Heart left ventricle (tissue), 16 donors: ENCODE results near the gene GARIN5B. TPM values are rescaled to one million over a fixed set of nuclear protein-coding genes. Genes with fewer than 3 reads are reported as not detected.

ENCODE experiments used
- ATAC-seq, 4 donors: fragments of 200-7000 bp; cut with Tn5 transposase; one replicate each; pipeline ENCODE4 v1.9.1; 2020 to 2022; ENCODE audit warnings: moderate library complexity in 4 of 4, mild to moderate bottlenecking in 3 of 4, moderate number of reproducible peaks in 1 of 4
- DNase-seq, 5 donors: peaks; one replicate each; pipeline ENCODE4 v3.0.0-alpha.2; 2020
- H3K27ac ChIP-seq, 12 donors: fragments of 200-600 bp; sonication (generic) in 4 of 12; one replicate each; pipeline versions ENCODE4 v1.5.0 to v1.8.0; 2016 to 2022; ENCODE audit warnings: mild to moderate bottlenecking in 2 of 12
- H3K27me3 ChIP-seq, 9 donors: fragments of 200-600 bp; sonication (generic) in 2 of 9; one replicate each; pipeline versions ENCODE4 v1.5.1 to v1.8.0; 2016 to 2022; ENCODE audit warnings: mild to moderate bottlenecking in 3 of 9
- H3K36me3 ChIP-seq, 9 donors: fragments of 200-600 bp; sonication (generic) in 2 of 9; one replicate each; pipeline versions ENCODE4 v1.5.0 to v1.8.0; 2018 to 2022; ENCODE audit warnings: mild to moderate bottlenecking in 2 of 9
- H3K4me1 ChIP-seq, 12 donors: fragments of 200-600 bp; sonication (generic) in 4 of 12; one replicate each; pipeline versions ENCODE4 v1.5.0 to v1.8.0; 2016 to 2022; ENCODE audit warnings: mild to moderate bottlenecking in 3 of 12
- H3K4me3 ChIP-seq, 12 donors: fragments of 200-600 bp; sonication (generic) in 4 of 12; one replicate each; pipeline versions ENCODE4 v1.5.0 to v1.8.0; 2017 to 2022; ENCODE audit warnings: mild to moderate bottlenecking in 9 of 12, moderate library complexity in 4 of 12
- H3K9me3 ChIP-seq, 12 donors: fragments of 200-600 bp; sonication (generic) in 4 of 12; one replicate each; pipeline versions ENCODE4 v1.5.0 to v1.8.0; 2016 to 2022; ENCODE audit warnings: mild to moderate bottlenecking in 1 of 12
- CTCF ChIP-seq, 12 donors: fragments of 200-600 bp; sonication (generic) in 4 of 12; IDR thresholded peaks; one replicate each; pipeline versions ENCODE4 v1.5.0 to v1.8.0; 2018 to 2022; ENCODE audit warnings: antibody characterized with exemption in 12 of 12, mild to moderate bottlenecking in 5 of 12
- POLR2A ChIP-seq, 2 donors: fragments of 450-650 bp; IDR thresholded peaks; one replicate each; pipeline ENCODE4 v1.6.1; 2017; ENCODE audit warnings: antibody characterized with exemption in 2 of 2, mild to moderate bottlenecking in 2 of 2, moderate library complexity in 2 of 2
- WGBS, 4 donors: extraction: QIAGEN DNeasy Blood & Tissue Kit in 2 of 4; methylation state at CpG; one replicate each; pipeline versions ENCODE4 v1.1.5 to v1.1.7; 2013 to 2018; 5-methylcytosine and 5-hydroxymethylcytosine counted together
- intact Hi-C, 10 donors: fragments of 100-400 bp; cut with DNase I; formaldehyde crosslinking; loops; one replicate each; pipeline versions ENCODE4 v1.11.1 to v1.14.2; 2022
- polyA plus RNA-seq, 2 donors: library from polyadenylated mRNA; stranded (reverse); fragments of 200-250 nt; gene quantifications; one replicate each; pipeline ENCODE4 v1.2.3, GENCODE V29; 2013
- total RNA-seq, 9 donors: library from RNA; depleted of rRNA in 2 of 9; stranded (reverse); fragments of >200 nt in 2 of 9; fragmentation: NEBNext Ultra II Directional in 3 of 9; extraction: Animal tissue kit (Norgen Biotek cat#: 25700) in 3 of 9; gene quantifications; one replicate each; pipeline versions ENCODE4 v1.1.0 to v1.2.4, GENCODE V29; 2016 to 2023
- donor health status: ischemic (EF 13 %, LVEDD 7.1; RV severe dilation, severe dysfunction).
- donor health status: healthy with polysubstance abuse.
- donor health status: DM: no; HTN: yes; CAD: no.
- donor health status: DM: no; HTN: no; CAD: no.
- donor health status: ischemic (EF 25% LVEDD 6.9; RV normal size, moderate dysfunction).
- donor health status: ischemic (EF 25% LVEDD 5.7; RV mildly dilated, moderate dysfunction).
- donor health status: healthy.
- donor health status: DM: yes; HTN: yes; CAD: no.
- donor health status: ischemic (EF 35%, LVEDD 5.7; RV mildly dilated, moderate dysfunction).
- donor health status: nonischemic (EF 11% LVEDD 7.7; RV severe dilation, severe dysfunction).
- donor health status: DM: yes; HTN: yes; CAD: no.
- donor health status: PGD.
- donor health status: ischemic (EF 29% LVEDD 5.4; RV normal size, mild dysfunction).
- donor health status: nonischemic (EF 23%, LVEDD 6.1; RV moderate dilation, normal function).

GARIN5B gene
- total and polyA plus RNA-seq, 11 donors = not detected

- TF ChIP-seq POLR2A (IDR thresholded peaks at IDR 0.05) (no peak), CTCF (IDR thresholded peaks at IDR 0.05) (no peak)
- Histone ChIP-seq H3K4me1 (peaks cover 14 to 39% (median 26%) of the 10 kb centered on the region in 12 donors), H3K27ac (no peak overlapping the region), H3K4me3 (no peak overlapping the region), H3K9me3 (no peaks in the 10 kb centered on the region), H3K36me3 (peaks cover 0 to 10% (median 7%) of the 10 kb centered on the region in 9 donors), H3K27me3 (peaks cover 0 to 8% (median 4%) of the 10 kb centered on the region in 9 donors)
- 96 to 99% (median 98%) methylated on average over 3 of the region's 3 CpGs for WGBS, 4 donors
- ATAC-seq (no peak), DNase-seq (no peak)
- intact Hi-C loops = loop anchor here in 7 of 10 donors (2.0 to 10.0 kb wide), 6 partner anchors 78 to 252 kb away; partner anchors contain the start of genes BRSK1 (in 1 of the 7) and HSPBP1 (in 1 of the 7)
These were observed 19.5 kb upstream of the GARIN5B start for GRCh38 chr19:55382522-55383054.

GRCh38 chr19:55382013-55382412 lies 19.0 kb upstream of the GARIN5B start:
- intact Hi-C loops = loop anchor here in 7 of 10 donors (2.0 to 10.0 kb wide), 6 partner anchors 77 to 253 kb away; partner anchors contain the start of genes BRSK1 (in 1 of the 7) and HSPBP1 (in 1 of the 7)

DNA sequence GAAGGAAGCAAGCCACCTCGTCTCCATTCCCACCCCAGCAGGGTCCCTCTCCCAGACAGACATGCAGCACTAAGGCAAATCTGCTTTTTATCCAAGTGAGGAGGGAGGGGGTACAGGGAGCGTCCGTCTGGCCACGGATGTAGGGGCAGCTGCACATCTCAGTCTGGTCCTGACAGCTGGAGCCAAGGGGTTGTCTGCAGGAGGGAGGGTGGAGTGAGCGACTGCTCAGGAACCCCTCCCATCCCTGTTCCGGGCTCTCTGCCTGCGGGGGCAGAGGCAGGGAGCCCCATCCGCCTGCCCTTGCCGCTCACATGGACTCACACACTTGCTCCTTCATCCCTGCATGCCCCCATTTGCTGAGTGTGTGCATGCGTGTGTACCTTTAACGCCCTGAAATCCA lies 16.1 kb upstream of the GARIN5B start:
- Histone ChIP-seq H3K4me1 (peaks cover under 1 to 21% (median 7%) of the 10 kb centered on the region in 12 donors), H3K27me3 (peaks cover 0 to 39% (median 28%) of the 10 kb centered on the region in 9 donors), H3K4me3 (no peak overlapping the region), H3K27ac (no peak overlapping the region), H3K9me3 (no peaks in the 10 kb centered on the region), H3K36me3 (no peaks in the 10 kb centered on the region)
- 56 to 74% (median 71%) methylated on average over 9 to 11 of the region's 11 CpGs for WGBS, 4 donors
- intact Hi-C loops = loop anchor here in 2 of 10 donors (10.0 kb wide), 1 partner anchor 74 kb away; no protein-coding TSS in a partner anchor
- ATAC-seq = no peak
- no peak for TF ChIP-seq POLR2A (IDR thresholded peaks at IDR 0.05)
- no peak for TF ChIP-seq CTCF (IDR thresholded peaks at IDR 0.05)
- DNase-seq = no peak

More at GRCh38 chr19:55382013-55382412, 19.0 kb upstream of the GARIN5B start:
- DNase-seq (no peak), ATAC-seq (no peak)
- Histone ChIP-seq H3K4me1 (peaks cover 9 to 37% (median 23%) of the 10 kb centered on the region in 12 donors), H3K9me3 (no peaks in the 10 kb centered on the region), H3K4me3 (no peak overlapping the region), H3K27ac (no peak overlapping the region), H3K36me3 (peaks cover 0 to 4% (median under 1%) of the 10 kb centered on the region in 9 donors), H3K27me3 (peaks cover 0 to 14% (median 7%) of the 10 kb centered on the region in 9 donors)
- 96 to 99% (median 98%) methylated on average over 5 of the region's 5 CpGs for WGBS, 4 donors
- TF ChIP-seq CTCF (IDR thresholded peaks at IDR 0.05) (no peak), POLR2A (IDR thresholded peaks at IDR 0.05) (no peak)

DNA sequence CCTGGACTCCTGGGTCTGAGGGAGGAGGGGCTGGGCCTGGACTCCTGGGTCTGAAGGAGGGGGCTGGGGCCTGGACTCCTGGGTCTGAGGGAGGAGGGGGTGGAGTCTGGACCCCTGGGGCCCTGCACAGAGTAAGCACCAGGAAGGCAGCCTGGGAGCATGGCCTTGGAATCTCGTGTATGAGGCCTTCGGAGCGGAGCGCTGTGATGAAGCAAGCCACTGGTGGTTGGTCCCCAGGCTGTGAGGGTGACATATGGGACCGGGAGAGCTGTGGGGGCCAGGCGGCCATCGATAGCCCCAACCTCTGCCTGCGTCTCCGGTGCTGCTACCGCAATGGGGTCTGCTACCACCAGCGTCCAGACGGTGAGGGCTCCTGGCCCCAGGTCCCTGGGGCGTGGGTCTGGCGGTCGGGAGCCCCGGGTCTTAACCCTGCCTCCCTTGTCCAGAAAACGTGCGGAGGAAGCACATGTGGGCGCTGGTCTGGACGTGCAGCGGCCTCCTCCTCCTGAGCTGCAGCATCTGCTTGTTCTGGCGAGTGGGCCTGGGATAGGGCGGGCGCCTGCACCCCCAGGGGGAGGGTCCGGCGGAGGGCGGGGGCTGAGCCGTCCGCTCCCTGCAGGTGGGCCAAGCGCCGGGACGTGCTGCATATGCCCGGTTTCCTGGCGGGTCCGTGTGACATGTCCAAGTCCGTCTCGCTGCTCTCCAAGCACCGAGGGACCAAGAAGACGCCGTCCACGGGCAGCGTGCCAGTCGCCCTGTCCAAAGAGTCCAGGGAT lies 14.5 kb upstream of the GARIN5B start:
- no peak for DNase-seq
- intact Hi-C loops = loop anchor here in 2 of 10 donors (10.0 kb wide), 1 partner anchor 73 kb away; no protein-coding TSS in a partner anchor

More for the DNA sequence above, 14.5 kb upstream of the GARIN5B start:
- TF ChIP-seq POLR2A (IDR thresholded peaks at IDR 0.05) = no peak
- no peak for TF ChIP-seq CTCF (IDR thresholded peaks at IDR 0.05)
- no peak overlapping the region for H3K27ac ChIP-seq
- 2 to 12% (median 6%) methylated on average over 10 to 43 of the region's 43 CpGs for WGBS, 4 donors
- no peak for ATAC-seq
- H3K4me3 ChIP-seq = no peak overlapping the region
- H3K4me1 ChIP-seq = peaks cover 0 to 14% (median 3%) of the 10 kb centered on the region in 12 donors
- peaks cover 4 to 55% (median 39%) of the 10 kb centered on the region in 9 donors for H3K27me3 ChIP-seq
- no peaks in the 10 kb centered on the region for H3K36me3 ChIP-seq
- no peaks in the 10 kb centered on the region for H3K9me3 ChIP-seq
